ENCODE data around the gene CSMD2. TPM values are rescaled to one million over a fixed set of nuclear protein-coding genes. Genes with fewer than 3 reads are reported as not detected.

CSMD2 gene
- total and polyA plus RNA-seq, 2 experiments from 2014 or later = 5.3 to 16.6 TPM

DNA sequence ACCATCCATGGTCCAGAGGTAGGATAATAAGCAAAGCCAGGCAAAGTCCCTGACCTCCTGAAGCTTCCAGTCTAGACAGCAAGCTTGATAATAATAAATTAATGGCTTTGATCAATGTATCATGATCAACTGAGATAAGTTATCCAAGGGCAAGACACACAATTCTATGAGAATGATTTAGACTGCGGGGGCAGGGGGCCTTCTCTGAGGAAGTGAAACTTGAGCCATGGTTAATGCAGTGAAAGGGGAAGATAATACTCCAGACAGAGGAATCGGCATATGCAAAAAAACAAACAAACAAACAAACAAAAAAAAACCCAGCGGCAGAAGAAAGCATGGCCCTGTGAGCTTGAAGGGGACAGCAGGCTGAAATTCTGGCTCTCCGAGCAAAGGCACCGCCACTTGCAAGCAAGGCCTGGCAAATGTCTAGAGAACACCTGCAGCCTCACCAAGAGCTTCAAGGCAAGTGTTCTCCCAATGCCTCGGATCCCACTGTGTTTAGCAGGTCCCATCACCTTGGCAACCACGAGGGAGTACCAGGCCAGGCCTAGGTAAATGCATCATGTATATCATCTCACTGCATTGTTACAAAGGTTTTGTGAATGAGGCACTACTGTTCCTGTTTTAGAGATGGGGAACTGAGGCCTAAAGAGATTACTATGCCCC lies 24.9 kb downstream of the CSMD2 start (continued):
- TF ChIP-seq, protein P1, sequence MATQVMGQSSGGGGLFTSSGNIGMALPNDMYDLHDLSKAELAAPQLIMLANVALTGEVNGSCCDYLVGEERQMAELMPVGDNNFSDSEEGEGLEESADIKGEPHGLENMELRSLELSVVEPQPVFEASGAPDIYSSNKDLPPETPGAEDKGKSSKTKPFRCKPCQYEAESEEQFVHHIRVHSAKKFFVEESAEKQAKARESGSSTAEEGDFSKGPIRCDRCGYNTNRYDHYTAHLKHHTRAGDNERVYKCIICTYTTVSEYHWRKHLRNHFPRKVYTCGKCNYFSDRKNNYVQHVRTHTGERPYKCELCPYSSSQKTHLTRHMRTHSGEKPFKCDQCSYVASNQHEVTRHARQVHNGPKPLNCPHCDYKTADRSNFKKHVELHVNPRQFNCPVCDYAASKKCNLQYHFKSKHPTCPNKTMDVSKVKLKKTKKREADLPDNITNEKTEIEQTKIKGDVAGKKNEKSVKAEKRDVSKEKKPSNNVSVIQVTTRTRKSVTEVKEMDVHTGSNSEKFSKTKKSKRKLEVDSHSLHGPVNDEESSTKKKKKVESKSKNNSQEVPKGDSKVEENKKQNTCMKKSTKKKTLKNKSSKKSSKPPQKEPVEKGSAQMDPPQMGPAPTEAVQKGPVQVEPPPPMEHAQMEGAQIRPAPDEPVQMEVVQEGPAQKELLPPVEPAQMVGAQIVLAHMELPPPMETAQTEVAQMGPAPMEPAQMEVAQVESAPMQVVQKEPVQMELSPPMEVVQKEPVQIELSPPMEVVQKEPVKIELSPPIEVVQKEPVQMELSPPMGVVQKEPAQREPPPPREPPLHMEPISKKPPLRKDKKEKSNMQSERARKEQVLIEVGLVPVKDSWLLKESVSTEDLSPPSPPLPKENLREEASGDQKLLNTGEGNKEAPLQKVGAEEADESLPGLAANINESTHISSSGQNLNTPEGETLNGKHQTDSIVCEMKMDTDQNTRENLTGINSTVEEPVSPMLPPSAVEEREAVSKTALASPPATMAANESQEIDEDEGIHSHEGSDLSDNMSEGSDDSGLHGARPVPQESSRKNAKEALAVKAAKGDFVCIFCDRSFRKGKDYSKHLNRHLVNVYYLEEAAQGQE (IDR thresholded peaks at IDR 0.05; ENCODE audit: unreplicated experiment) = no peak
- no peak for TF ChIP-seq ZNF462 (CRISPR knock-in tag; IDR thresholded peaks at IDR 0.05)

DNA sequence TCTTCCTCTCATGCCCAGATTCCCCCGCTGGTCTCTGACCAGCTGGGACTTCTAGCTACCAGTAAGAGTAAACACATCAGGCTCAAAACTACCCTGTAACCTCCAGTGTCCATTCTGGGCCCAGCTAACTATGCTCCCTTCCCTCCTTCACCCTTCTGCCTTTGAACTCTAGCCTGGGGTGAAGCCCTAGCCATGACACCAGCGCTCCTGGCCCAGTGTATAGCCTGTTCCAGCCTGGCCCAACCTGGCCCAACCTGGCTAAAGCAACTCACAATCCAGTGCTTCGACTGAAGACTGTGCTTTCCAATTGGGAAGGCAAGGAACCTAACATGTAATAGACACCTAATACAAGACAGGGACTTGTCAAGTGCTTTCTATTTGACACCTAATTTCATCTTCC lies 27.6 kb downstream of the CSMD2 start:
- H3K4me2 ChIP-seq = no peak overlapping the region
- no peaks in the 10 kb centered on the region for H3F3A ChIP-seq (replicated peaks; ENCODE audit: low read depth)
- H4K20me1 ChIP-seq (replicated peaks; ENCODE audit: insufficient read depth) = peaks cover 43% of the 10 kb centered on the region
- no peak overlapping the region for H3K27ac Mint-ChIP-seq
- no peaks in the 10 kb centered on the region for H3K27me3 ChIP-seq (ENCODE audit: insufficient read depth)
- peaks cover 4% of the 10 kb centered on the region for H3K27me3 Mint-ChIP-seq (ENCODE audit: insufficient read depth, low read depth, poor library complexity)
- peaks cover 23% of the 10 kb centered on the region for H3K4me1 Mint-ChIP-seq
- H3K9me3 Mint-ChIP-seq = no peaks in the 10 kb centered on the region
- H3K4me1 ChIP-seq (ENCODE audit: insufficient read depth) = peaks cover 4% of the 10 kb centered on the region
- DNase-seq (ENCODE audit: low spot score) (no peak), ATAC-seq (no peak)
- no peak overlapping the region for H3K4me3 Mint-ChIP-seq
- peaks cover 76% of the 10 kb centered on the region for H3K79me2 ChIP-seq (replicated peaks; ENCODE audit: insufficient read depth)
- H3K9me2 ChIP-seq (ENCODE audit: insufficient read depth) = no peaks in the 10 kb centered on the region
- no peak overlapping the region for H3K4me3 ChIP-seq
- peaks cover 13% of the 10 kb centered on the region for H3K36me3 Mint-ChIP-seq (ENCODE audit: low read depth)
- H2AFZ ChIP-seq = no peak overlapping the region
- H3K36me3 ChIP-seq (ENCODE audit: insufficient read depth) = no peaks in the 10 kb centered on the region; the same call in 1 of the 2 replicates
- H3K27ac ChIP-seq (ENCODE audit: low read depth) = no peak overlapping the region
- TF ChIP-seq JUNB (IDR thresholded peaks at IDR 0.05; ENCODE audit: unreplicated experiment) = no peak
- no peak for TF ChIP-seq ZNF331 (CRISPR knock-in tag; IDR thresholded peaks at IDR 0.05; ENCODE audit: low read depth)
- no peak for TF ChIP-seq EZH2phosphoT487 (IDR thresholded peaks at IDR 0.05; ENCODE audit: unreplicated experiment)
- no peak for TF ChIP-seq STAT1 (IDR thresholded peaks at IDR 0.05; ENCODE audit: unreplicated experiment)
- no peak for TF ChIP-seq ZNF114 (CRISPR knock-in tag; IDR thresholded peaks at IDR 0.05)
